OCI-LY7 (cell line): ENCODE data around the gene SDHA. TPM values are rescaled to one million over a fixed set of nuclear protein-coding genes. Genes with fewer than 3 reads are reported as not detected.
A peak's percentile ranks its signal among the peaks of the same experiment; 100 is the strongest.
"Not testable (repeated sequence)": the region's sequence is repeated elsewhere in the genome, so short reads cannot be mapped to it uniquely, and the experiment has no call there.

Experiments
- BruUV-seq: library from RNA; stranded (reverse); fragments of 400-500 nt; replicated peaks from 2 replicates; lab custom pipeline; 2021; lab: Mats Ljungman, UMichigan
- CTCF ChIA-PET: fragments of 300-600 bp; sonication (Branson Sonifier 250); formaldehyde crosslinking; loops from one replicate; lab custom pipeline; 2022; ENCODE audit warnings: antibody characterized with exemption; ENCODE audit not compliant: unreplicated experiment; lab: Charles Lee
- POLR2A ChIA-PET: fragments of 300-600 bp; sonication (Branson Sonifier 250); formaldehyde crosslinking; loops from one replicate; lab custom pipeline; 2022; ENCODE audit warnings: antibody characterized with exemption; lab: Charles Lee
- DNase-seq: peaks from one replicate; pipeline ENCODE4 v3.0.0-alpha.2; 2015; ENCODE audit warnings: low spot score
- H2AFZ ChIP-seq: fragments of 200-600 bp; sonication (generic), shearing (Covaris generic); 2 replicates; pipeline ENCODE4 v1.6.1; 2014; ENCODE audit warnings: mild to moderate bottlenecking, antibody characterized with exemption, low read length, moderate library complexity
- H3K27ac ChIP-seq: fragments of 200-600 bp; sonication (generic); 2 replicates; pipeline ENCODE4 v1.5.1; 2014; ENCODE audit warnings: mixed run types, low read depth, mild to moderate bottlenecking, moderate library complexity, low read length, inconsistent platforms; ENCODE audit not compliant: poor library complexity, severe bottlenecking
- H3K36me3 ChIP-seq: fragments of 200-600 bp; sonication (generic); 2 replicates; pipeline ENCODE4 v1.6.1; 2014; ENCODE audit warnings: mild to moderate bottlenecking, antibody characterized with exemption, low read length, moderate library complexity, mixed read lengths; ENCODE audit not compliant: insufficient read depth
- H3K4me1 ChIP-seq: fragments of 200-600 bp; sonication (generic); 2 replicates; pipeline ENCODE4 v1.5.1; 2014; ENCODE audit warnings: mild to moderate bottlenecking, low read length; ENCODE audit not compliant: insufficient read depth, poor library complexity, severe bottlenecking
- H3K4me2 ChIP-seq: fragments of 200-600 bp; sonication (generic); 2 replicates; pipeline ENCODE4 v1.6.1; 2014; ENCODE audit warnings: mild to moderate bottlenecking, low read length
- H3K4me3 ChIP-seq: fragments of 200-600 bp; sonication (generic); 2 replicates; pipeline ENCODE4 v1.5.1; 2014; ENCODE audit warnings: mild to moderate bottlenecking, low read depth, low read length; ENCODE audit not compliant: poor library complexity, severe bottlenecking
- H3K79me2 ChIP-seq: fragments of 200-600 bp; sonication (generic); 2 replicates; pipeline ENCODE4 v1.6.1; 2016; ENCODE audit warnings: low read depth, mild to moderate bottlenecking, low read length, moderate library complexity, mixed read lengths; ENCODE audit not compliant: insufficient read depth
- H3K9me2 ChIP-seq: fragments of 200-600 bp; sonication (generic); 2 replicates; pipeline ENCODE4 v1.6.1; 2016; ENCODE audit warnings: mild to moderate bottlenecking, low read length, mixed read lengths; ENCODE audit not compliant: insufficient read depth
- H3K9me3 ChIP-seq: fragments of 200-600 bp; sonication (generic); 2 replicates; pipeline ENCODE4 v1.6.1; 2014; ENCODE audit warnings: mild to moderate bottlenecking, mixed run types, low read length, mixed read lengths
- H4K20me1 ChIP-seq: fragments of 200-600 bp; sonication (generic); 2 replicates; pipeline ENCODE4 v1.6.1; 2014; ENCODE audit warnings: mild to moderate bottlenecking, antibody characterized with exemption, low read length, moderate library complexity, mixed read lengths; ENCODE audit not compliant: insufficient read depth
- CTCF ChIP-seq: fragments of 200-600 bp; sonication (generic); conservative IDR thresholded peaks from 2 replicates; pipeline ENCODE4 v1.5.1; 2014; ENCODE audit warnings: mild to moderate bottlenecking, antibody characterized with exemption, low read length, moderate library complexity, mixed read lengths
- EZH2phosphoT487 ChIP-seq: fragments of 200-600 bp; sonication (generic); IDR thresholded peaks from 2 replicates; pipeline ENCODE4 v1.6.1; 2018; ENCODE audit warnings: low read depth, borderline replicate concordance, mild to moderate bottlenecking, mixed run types, antibody characterized with exemption, low read length, moderate library complexity, mixed read lengths
- intact Hi-C: fragments of 100-400 bp; cut with micrococcal nuclease; formaldehyde crosslinking; loops from one replicate; pipeline ENCODE4 v1.10.0; 2022; ENCODE audit not compliant: unreplicated experiment
- total RNA-seq, 2 experiments: library from RNA; depleted of rRNA in 1 of 2; stranded (reverse); fragments of >200 nt in 1 of 2; shearing (Covaris generic) in 1 of 2; gene quantifications; 2 replicates each; pipeline ENCODE4 v1.2.3, GENCODE V29; 2014 to 2022

The SDHA gene
- total RNA-seq, 2 experiments from 2014 or later = 147 to 167 TPM

- H3K36me3 ChIP-seq = peaks cover 77% of the 10 kb centered on the region
- BruUV-seq = no TSS peak
- ChIA-PET CTCF (no interaction called here), POLR2A (no interaction called here)
- no peak for DNase-seq
- intact Hi-C loops = no loop called here
- H3K4me1 ChIP-seq = no peaks in the 10 kb centered on the region
- H3K27ac ChIP-seq = no peak overlapping the region
- no peaks in the 10 kb centered on the region for H3K79me2 ChIP-seq
- H4K20me1 ChIP-seq = no peaks in the 10 kb centered on the region
- no peak overlapping the region for H2AFZ ChIP-seq
- H3K9me2 ChIP-seq = no peaks in the 10 kb centered on the region
- H3K4me2 ChIP-seq = no peak overlapping the region
- TF ChIP-seq CTCF (no peak), EZH2phosphoT487 (no peak)
- no peaks in the 10 kb centered on the region for H3K9me3 ChIP-seq
- H3K4me3 ChIP-seq = no peak overlapping the region
Observed at GRCh38 chr5:252546-252945, 34.4 kb downstream of the SDHA start.

GRCh38 chr5:254322-254721 lies 36.2 kb downstream of the SDHA start:
- H3K27ac ChIP-seq, H3K4me1 ChIP-seq, intact Hi-C loops, H4K20me1 ChIP-seq, DNase-seq, H3K79me2 ChIP-seq, H3K4me2 ChIP-seq, H3K4me3 ChIP-seq, CTCF ChIA-PET, BruUV-seq, H3K9me3 ChIP-seq, POLR2A ChIA-PET, H2AFZ ChIP-seq, H3K9me2 ChIP-seq: not testable (repeated sequence)
- peaks cover 71% of the 10 kb centered on the region for H3K36me3 ChIP-seq

GRCh38 chr5:255116-255515 lies 37.0 kb downstream of the SDHA start:
- CTCF ChIA-PET, POLR2A ChIA-PET, H3K9me2 ChIP-seq, intact Hi-C loops, H3K4me1 ChIP-seq, H4K20me1 ChIP-seq, H3K9me3 ChIP-seq, H3K4me3 ChIP-seq, DNase-seq, H3K4me2 ChIP-seq, H2AFZ ChIP-seq, H3K27ac ChIP-seq, BruUV-seq, H3K79me2 ChIP-seq: not testable (repeated sequence)
- H3K36me3 ChIP-seq = peaks cover 63% of the 10 kb centered on the region

GRCh38 chr5:256347-256746 lies 38.2 kb downstream of the SDHA start:
- H3K9me2 ChIP-seq, H3K4me1 ChIP-seq, H4K20me1 ChIP-seq, DNase-seq, H3K4me2 ChIP-seq, POLR2A ChIA-PET, H3K79me2 ChIP-seq, intact Hi-C loops, CTCF ChIA-PET, H3K4me3 ChIP-seq, H3K9me3 ChIP-seq, H2AFZ ChIP-seq, H3K27ac ChIP-seq: not testable (repeated sequence)
- TSS peak; percentile 54 for BruUV-seq
- peaks cover 62% of the 10 kb centered on the region for H3K36me3 ChIP-seq
